Thyroid gland (tissue), 4 donors: Measurements from ENCODE around the gene NIFK.

Source experiments
- POLR2A ChIP-seq, 2 donors: fragments of 450-650 bp; IDR thresholded peaks; one replicate each; pipeline ENCODE4 v1.6.1; 2017; ENCODE audit warnings: antibody characterized with exemption in 2 of 2, mild to moderate bottlenecking in 2 of 2, moderate library complexity in 1 of 2
- TF ChIP-seq, protein P1 (sequence below), 6 experiments: fragments of 200-600 bp in 3 of 6; fragments of 450-650 bp in 3 of 6; sonication (generic) in 3 of 6; IDR thresholded peaks; one replicate each; pipeline ENCODE4 v1.5.1; 2016 to 2019; ENCODE audit warnings: antibody characterized with exemption in 6 of 6, mild to moderate bottlenecking in 2 of 6, inconsistent platforms in 1 of 6, moderate library complexity in 1 of 6

DNA sequence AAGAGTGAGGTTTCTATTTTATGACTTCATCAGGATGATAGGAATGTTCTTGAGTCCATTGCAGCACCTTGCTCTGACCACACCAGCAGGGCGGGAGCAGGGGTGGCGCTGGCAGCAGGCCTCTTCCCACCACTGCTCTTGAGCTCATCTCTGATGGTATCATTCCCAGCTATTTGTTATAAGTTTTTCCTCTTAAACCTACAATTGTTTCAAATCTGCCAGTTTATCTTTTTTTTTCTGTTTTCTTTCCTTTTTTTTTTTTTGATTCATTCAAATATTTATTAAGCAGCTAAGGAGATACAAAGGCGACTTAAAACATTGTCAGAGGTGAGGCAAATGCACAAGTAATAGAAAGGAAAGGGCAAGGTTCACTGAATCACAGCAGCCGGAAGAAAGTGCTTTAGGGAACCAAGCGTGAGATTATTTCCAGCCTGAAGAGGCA lies 28.7 kb downstream of the NIFK start:
- TF ChIP-seq, protein P1, sequence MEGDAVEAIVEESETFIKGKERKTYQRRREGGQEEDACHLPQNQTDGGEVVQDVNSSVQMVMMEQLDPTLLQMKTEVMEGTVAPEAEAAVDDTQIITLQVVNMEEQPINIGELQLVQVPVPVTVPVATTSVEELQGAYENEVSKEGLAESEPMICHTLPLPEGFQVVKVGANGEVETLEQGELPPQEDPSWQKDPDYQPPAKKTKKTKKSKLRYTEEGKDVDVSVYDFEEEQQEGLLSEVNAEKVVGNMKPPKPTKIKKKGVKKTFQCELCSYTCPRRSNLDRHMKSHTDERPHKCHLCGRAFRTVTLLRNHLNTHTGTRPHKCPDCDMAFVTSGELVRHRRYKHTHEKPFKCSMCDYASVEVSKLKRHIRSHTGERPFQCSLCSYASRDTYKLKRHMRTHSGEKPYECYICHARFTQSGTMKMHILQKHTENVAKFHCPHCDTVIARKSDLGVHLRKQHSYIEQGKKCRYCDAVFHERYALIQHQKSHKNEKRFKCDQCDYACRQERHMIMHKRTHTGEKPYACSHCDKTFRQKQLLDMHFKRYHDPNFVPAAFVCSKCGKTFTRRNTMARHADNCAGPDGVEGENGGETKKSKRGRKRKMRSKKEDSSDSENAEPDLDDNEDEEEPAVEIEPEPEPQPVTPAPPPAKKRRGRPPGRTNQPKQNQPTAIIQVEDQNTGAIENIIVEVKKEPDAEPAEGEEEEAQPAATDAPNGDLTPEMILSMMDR (IDR thresholded peaks at IDR 0.05): no peak
- no peak for TF ChIP-seq POLR2A (IDR thresholded peaks at IDR 0.05)
